Measurements from ENCODE around the gene RPS6KB2. TPM values are rescaled to one million over a fixed set of nuclear protein-coding genes. Genes with fewer than 3 reads are reported as not detected.

RPS6KB2 gene
- total and polyA plus RNA-seq, 2 experiments from 2014 or later: 29.5 to 41.3 TPM

- peak overlapping the region; percentile 59 for H3K4me3 Mint-ChIP-seq
These were observed 6.8 kb upstream of the RPS6KB2 start for GRCh38 chr11:67421430-67422031.

GRCh38 chr11:67422891-67423290 is 5.4 kb upstream of the RPS6KB2 start:
- H3K4me2 ChIP-seq: no peak overlapping the region
- no peaks in the 10 kb centered on the region for H3K36me3 Mint-ChIP-seq (ENCODE audit: low read depth)
- H3K36me3 ChIP-seq (ENCODE audit: insufficient read depth): no peaks in the 10 kb centered on the region
- H3F3A ChIP-seq (replicated peaks; ENCODE audit: low read depth): peaks cover 8% of the 10 kb centered on the region; the same call in 1 of the 2 replicates
- H3K27me3 ChIP-seq (ENCODE audit: insufficient read depth): 0 out of 2 replicates have a peak, but pooled peaks cover 5% of the 10 kb centered on the region
- no peak overlapping the region for H3K27ac Mint-ChIP-seq
- no peak for ATAC-seq
- no peak overlapping the region for H2AFZ ChIP-seq
- H3K27me3 Mint-ChIP-seq (ENCODE audit: insufficient read depth, low read depth, poor library complexity): peaks cover 26% of the 10 kb centered on the region
- peak; percentile 38 for DNase-seq (ENCODE audit: low spot score)
- H3K4me1 ChIP-seq (ENCODE audit: insufficient read depth): 0 out of 2 replicates have a peak, but pooled peaks cover 6% of the 10 kb centered on the region
- peaks cover 9% of the 10 kb centered on the region; the same call in 2 of the 3 replicates for H3K4me1 Mint-ChIP-seq
- H3K9me3 Mint-ChIP-seq: no peaks in the 10 kb centered on the region; the same call in 2 of the 3 replicates
- H3K79me2 ChIP-seq (replicated peaks; ENCODE audit: insufficient read depth): no peaks in the 10 kb centered on the region
- no peak overlapping the region for H3K27ac ChIP-seq (ENCODE audit: low read depth)
- no peak overlapping the region for H3K4me3 ChIP-seq
- H3K9me2 ChIP-seq (ENCODE audit: insufficient read depth): no peaks in the 10 kb centered on the region
- peak overlapping the region; percentile 4; the same call in 1 of the 3 replicates for H3K4me3 Mint-ChIP-seq
- H4K20me1 ChIP-seq (replicated peaks; ENCODE audit: insufficient read depth): no peaks in the 10 kb centered on the region
- no peak for TF ChIP-seq ZNF114 (CRISPR knock-in tag; IDR thresholded peaks at IDR 0.05)
- no peak for TF ChIP-seq POLR2AphosphoS5 (IDR thresholded peaks at IDR 0.05; ENCODE audit: low read depth)
- TF ChIP-seq ZNF462 (CRISPR knock-in tag; IDR thresholded peaks at IDR 0.05): no peak
- no peak for TF ChIP-seq NANOG (IDR thresholded peaks at IDR 0.05; ENCODE audit: borderline replicate concordance)
- TF ChIP-seq CREB1 (CRISPR knock-in tag; IDR thresholded peaks at IDR 0.05; ENCODE audit: low read depth): no peak
- no peak for TF ChIP-seq STAT1 (IDR thresholded peaks at IDR 0.05; ENCODE audit: unreplicated experiment)
- no peak for TF ChIP-seq ETS1 (IDR thresholded peaks at IDR 0.05)
- no peak for TF ChIP-seq JUNB (IDR thresholded peaks at IDR 0.05; ENCODE audit: unreplicated experiment)

More at GRCh38 chr11:67421430-67422031, 6.8 kb upstream of the RPS6KB2 start:
- H3K27ac Mint-ChIP-seq: no peak overlapping the region
- Histone ChIP-seq H3K27me3 (ENCODE audit: insufficient read depth) (0 out of 2 replicates have a peak, but pooled peaks cover 5% of the 10 kb centered on the region), H3K27ac (ENCODE audit: low read depth) (no peak overlapping the region), H3F3A (replicated peaks; ENCODE audit: low read depth) (no peaks in the 10 kb centered on the region), H2AFZ (peak overlapping the region; percentile 88; the same call in 1 of the 2 replicates), H4K20me1 (replicated peaks; ENCODE audit: insufficient read depth) (no peaks in the 10 kb centered on the region), H3K9me2 (ENCODE audit: insufficient read depth) (no peaks in the 10 kb centered on the region), H3K79me2 (replicated peaks; ENCODE audit: insufficient read depth) (no peaks in the 10 kb centered on the region), H3K4me1 (ENCODE audit: insufficient read depth) (peaks cover 8% of the 10 kb centered on the region; the same call in 1 of the 2 replicates), H3K36me3 (ENCODE audit: insufficient read depth) (no peaks in the 10 kb centered on the region), H3K4me3 (peak overlapping the region; percentile 67), H3K4me2 (peak overlapping the region; percentile 78; the same call in 1 of the 2 replicates)
- H3K4me1 Mint-ChIP-seq: peaks cover 13% of the 10 kb centered on the region
- H3K36me3 Mint-ChIP-seq (ENCODE audit: low read depth): no peaks in the 10 kb centered on the region
- ATAC-seq (peak; percentile 33; the same call in 2 of the 3 replicates), DNase-seq (ENCODE audit: low spot score) (no peak)
- no peak for TF ChIP-seq POLR2AphosphoS5 (IDR thresholded peaks at IDR 0.05; ENCODE audit: low read depth)
- 0 out of 4 replicates have a peak, but pooled peaks of 1 of the 2 experiments have one; percentile 22 for TF ChIP-seq CTCF (conservative IDR thresholded peaks at IDR 0.05; ENCODE audit: low read depth in 2 of 2)
- H3K9me3 Mint-ChIP-seq: no peaks in the 10 kb centered on the region; the same call in 2 of the 3 replicates
- H3K27me3 Mint-ChIP-seq (ENCODE audit: insufficient read depth, low read depth, poor library complexity): peaks cover 27% of the 10 kb centered on the region
